ENCODE measurements around the gene PBX4.

Gene PBX4

GRCh38 chr19:19550485-19550929, 68.0 kb downstream of the PBX4 start:
- TF ChIP-seq CTCF (conservative IDR thresholded peaks at IDR 0.05) = no peak
- H3K27ac ChIP-seq = no peak overlapping the region

- H3K27ac ChIP-seq = no peak overlapping the region
- TF ChIP-seq CTCF (conservative IDR thresholded peaks at IDR 0.05) = no peak
Measured at GRCh38 chr19:19549804-19550464, 68.6 kb downstream of the PBX4 start.

DNA sequence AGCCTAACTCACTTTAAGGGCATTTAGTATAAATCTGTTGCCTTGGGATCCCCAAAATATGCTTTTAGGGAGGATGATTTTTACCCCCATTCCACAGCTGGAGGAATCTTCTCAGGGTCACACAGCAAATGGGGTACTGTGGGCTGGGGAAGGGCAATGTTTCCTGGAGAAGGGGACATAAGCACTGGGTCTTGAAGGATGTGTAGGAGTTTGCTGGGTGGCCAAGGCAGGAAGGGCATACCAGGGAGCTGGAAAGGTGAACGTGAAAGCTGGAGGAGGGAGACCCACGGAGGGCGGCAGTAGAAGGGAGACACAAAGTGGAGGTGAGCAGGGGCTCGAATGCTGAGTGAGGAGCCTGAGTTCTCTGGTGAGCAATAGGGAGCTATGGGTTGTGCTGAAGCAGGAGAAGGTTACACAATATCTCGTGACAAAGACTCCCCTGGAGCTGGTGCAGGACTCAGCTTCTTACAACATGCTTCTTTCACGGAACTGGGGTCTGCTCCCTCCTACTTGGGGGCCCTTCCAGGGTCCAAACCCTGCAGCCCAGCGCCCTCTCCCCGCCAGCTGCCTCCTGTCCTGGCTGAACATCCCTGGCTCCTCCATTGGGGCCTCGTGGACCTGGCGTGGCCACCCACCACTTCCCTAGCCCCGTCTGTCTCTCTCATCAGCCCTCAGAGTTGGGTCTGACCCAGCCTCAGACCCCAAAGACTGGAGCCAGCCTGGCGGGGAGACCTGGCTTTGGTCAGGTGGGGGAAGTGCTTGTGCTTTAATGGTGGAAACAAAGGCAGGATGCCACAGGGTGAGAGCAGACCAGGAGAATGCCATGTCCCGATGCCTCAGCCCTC, 69.3 kb downstream of the PBX4 start:
- TF ChIP-seq CTCF (conservative IDR thresholded peaks at IDR 0.05) = no peak
- no peak overlapping the region for H3K27ac ChIP-seq

- no peak for TF ChIP-seq CTCF (conservative IDR thresholded peaks at IDR 0.05)
- H3K27ac ChIP-seq = no peak overlapping the region
Measured at GRCh38 chr19:19547674-19548336, 70.7 kb downstream of the PBX4 start.

DNA sequence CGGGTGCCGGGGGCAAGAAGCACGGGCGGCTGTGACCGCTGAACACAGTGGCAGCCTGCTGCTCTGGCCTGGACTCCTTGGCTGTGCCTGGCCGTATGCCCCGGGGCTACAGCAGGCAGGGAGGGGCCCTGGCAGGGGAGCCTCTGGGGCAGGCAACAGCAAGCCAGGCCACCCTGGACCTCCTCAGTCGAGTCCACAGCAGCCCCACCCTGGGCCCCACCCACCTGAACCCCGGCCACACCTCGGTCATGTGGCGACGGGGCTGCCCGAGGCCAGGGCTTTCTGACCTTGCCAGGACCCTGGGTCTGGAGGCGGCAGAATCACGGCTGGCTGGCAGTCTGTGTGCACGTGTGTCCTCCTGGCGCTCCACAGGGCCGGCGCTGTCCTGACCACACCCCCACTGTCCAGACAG, 71.7 kb downstream of the PBX4 start:
- TF ChIP-seq CTCF (conservative IDR thresholded peaks at IDR 0.05) = no peak
- H3K27ac ChIP-seq = no peak overlapping the region

GRCh38 chr19:19545707-19546106, 72.8 kb downstream of the PBX4 start:
- no peak overlapping the region for H3K27ac ChIP-seq
- TF ChIP-seq CTCF (conservative IDR thresholded peaks at IDR 0.05) = no peak

- no peak overlapping the region for H3K27ac ChIP-seq
- no peak for TF ChIP-seq CTCF (conservative IDR thresholded peaks at IDR 0.05)
Measured at GRCh38 chr19:19544954-19545591, 73.4 kb downstream of the PBX4 start.

Data from VCaP (cell line).